PC-9 (cell line): ENCODE results near the gene TMEM184C. TPM values are rescaled to one million over a fixed set of nuclear protein-coding genes. Genes with fewer than 3 reads are reported as not detected.

Source experiments
- BruUV-seq: library from RNA; stranded (reverse); fragments of 400-500 nt; replicated peaks from 2 replicates; lab custom pipeline; 2021; lab: Mats Ljungman, UMichigan
- CTCF ChIA-PET: fragments of 300-600 bp; sonication (Branson Sonifier 250); formaldehyde crosslinking; loops from one replicate; lab custom pipeline; 2022; ENCODE audit warnings: antibody characterized with exemption; lab: Charles Lee
- POLR2A ChIA-PET: fragments of 300-600 bp; sonication (Branson Sonifier 250); formaldehyde crosslinking; loops from one replicate; lab custom pipeline; 2022; ENCODE audit warnings: antibody characterized with exemption; ENCODE audit not compliant: unreplicated experiment; lab: Charles Lee
- DNase-seq, 2 experiments: peaks; one replicate each; pipeline versions ENCODE4 v3.0.0 to v3.0.0-alpha.2; 2015 to 2022; ENCODE audit warnings: mixed read lengths in 1 of 2
- H2AFZ ChIP-seq: fragments of 200-600 bp; sonication (generic); 2 replicates; pipeline ENCODE4 v1.8.1; 2017; ENCODE audit warnings: antibody characterized with exemption
- H3F3A ChIP-seq: fragments of 200-600 bp; sonication (generic); 2 replicates; pipeline ENCODE4 v1.8.1; 2017; ENCODE audit warnings: antibody characterized with exemption, mild to moderate bottlenecking, low read depth; ENCODE audit not compliant: insufficient read depth
- H3K27ac ChIP-seq: fragments of 200-600 bp; sonication (generic); 2 replicates; pipeline ENCODE4 v1.6.1; 2016; ENCODE audit warnings: mixed run types
- H3K27me3 ChIP-seq: fragments of 200-600 bp; sonication (generic); 2 replicates; pipeline ENCODE4 v1.6.1; 2016; ENCODE audit warnings: low read depth, mixed run types; ENCODE audit not compliant: insufficient read depth
- H3K36me3 ChIP-seq: fragments of 200-600 bp; sonication (generic); 2 replicates; pipeline ENCODE4 v1.6.1; 2016; ENCODE audit warnings: low read depth, mixed run types
- H3K4me1 ChIP-seq: fragments of 200-600 bp; sonication (generic); replicated peaks from 2 replicates; pipeline ENCODE4 v1.6.1; 2016; ENCODE audit warnings: mixed run types; ENCODE audit not compliant: insufficient read depth
- H3K4me2 ChIP-seq: fragments of 200-600 bp; sonication (generic); 2 replicates; pipeline ENCODE4 v1.6.1; 2017; ENCODE audit warnings: mixed run types
- H3K4me3 ChIP-seq: fragments of 200-600 bp; sonication (generic); 2 replicates; pipeline ENCODE4 v1.6.1; 2016; ENCODE audit warnings: mixed run types
- H3K79me2 ChIP-seq: fragments of 200-600 bp; sonication (generic); 2 replicates; pipeline ENCODE4 v1.6.1; 2017; ENCODE audit warnings: low read depth, mixed run types
- H3K9me2 ChIP-seq: fragments of 200-600 bp; sonication (generic); 2 replicates; pipeline ENCODE4 v1.8.1; 2017; ENCODE audit warnings: mild to moderate bottlenecking; ENCODE audit not compliant: insufficient read depth
- H3K9me3 ChIP-seq: fragments of 200-600 bp; sonication (generic); 2 replicates; pipeline ENCODE4 v1.8.1; 2016; ENCODE audit warnings: low read depth; ENCODE audit not compliant: insufficient read depth
- H4K20me1 ChIP-seq: fragments of 200-600 bp; sonication (generic); 2 replicates; pipeline ENCODE4 v1.8.1; 2017; ENCODE audit not compliant: insufficient read depth
- CTCF ChIP-seq: fragments of 200-600 bp; sonication (generic); conservative IDR thresholded peaks from 2 replicates; pipeline ENCODE4 v1.6.1; 2017; ENCODE audit warnings: mixed run types, antibody characterized with exemption, mild to moderate bottlenecking, moderate library complexity
- EZH2 ChIP-seq: fragments of 200-600 bp; sonication (generic); IDR thresholded peaks from 2 replicates; pipeline ENCODE4 v1.8.0; 2017; ENCODE audit warnings: antibody characterized with exemption, low read depth
- intact Hi-C: fragments of 100-400 bp; cut with micrococcal nuclease; formaldehyde crosslinking; loops from one replicate; pipeline ENCODE4 v1.10.0; 2022; ENCODE audit not compliant: unreplicated experiment
- total RNA-seq: library from RNA; stranded (reverse); gene quantifications from 2 replicates; pipeline ENCODE4 v1.2.3, GENCODE V29; 2021

TMEM184C gene
- total RNA-seq, 1 experiment from 2014 or later = 40.4 TPM

- no peaks in the 10 kb centered on the region for H3K9me2 ChIP-seq
- no peak overlapping the region for H2AFZ ChIP-seq
- ChIA-PET POLR2A (no interaction called here), CTCF (no interaction called here)
- TF ChIP-seq CTCF = no peak
- no peak for TF ChIP-seq EZH2
- no peaks in the 10 kb centered on the region for H4K20me1 ChIP-seq
- no peak overlapping the region for H3K4me2 ChIP-seq
- no peak for DNase-seq
- H3K27me3 ChIP-seq = no peaks in the 10 kb centered on the region
- intact Hi-C loops = loop anchor here (5.0 kb wide), 1 partner anchor 229 kb away; no protein-coding TSS in a partner anchor
- BruUV-seq = no TSS peak
- no peaks in the 10 kb centered on the region; the same call in 1 of the 2 replicates for H3K36me3 ChIP-seq
- H3K79me2 ChIP-seq = no peaks in the 10 kb centered on the region
- H3K4me3 ChIP-seq = no peak overlapping the region
- no peaks in the 10 kb centered on the region for H3K9me3 ChIP-seq
- no peaks in the 10 kb centered on the region for H3F3A ChIP-seq
- no peak overlapping the region for H3K27ac ChIP-seq
- H3K4me1 ChIP-seq = no peaks in the 10 kb centered on the region
These were observed 21.2 kb downstream of the TMEM184C start for GRCh38 chr4:147638365-147638764.

GRCh38 chr4:147638942-147639341 lies 21.7 kb downstream of the TMEM184C start:
- no peak for DNase-seq
- no TSS peak for BruUV-seq
- intact Hi-C loops = loop anchor here (5.0 kb wide), 1 partner anchor 228 kb away; no protein-coding TSS in a partner anchor

GRCh38 chr4:147639388-147639787 lies 22.2 kb downstream of the TMEM184C start:
- H2AFZ ChIP-seq = no peak overlapping the region
- H3K4me1 ChIP-seq = no peaks in the 10 kb centered on the region
- no peaks in the 10 kb centered on the region for H3K9me2 ChIP-seq
- H3F3A ChIP-seq = no peaks in the 10 kb centered on the region
- no peak overlapping the region for H3K27ac ChIP-seq
- no peaks in the 10 kb centered on the region; the same call in 1 of the 2 replicates for H3K36me3 ChIP-seq
- no TSS peak for BruUV-seq
- no peaks in the 10 kb centered on the region for H3K79me2 ChIP-seq
- no peak overlapping the region for H3K4me3 ChIP-seq
- POLR2A ChIA-PET = no interaction called here
- H3K4me2 ChIP-seq = no peak overlapping the region
- no peaks in the 10 kb centered on the region for H4K20me1 ChIP-seq
- no peaks in the 10 kb centered on the region for H3K27me3 ChIP-seq
- no peak for DNase-seq
- CTCF ChIA-PET = interaction anchor here (0.8 kb wide), 1 partner anchor 228 kb away, joined by 4 read pairs; no protein-coding TSS in a partner anchor
- TF ChIP-seq CTCF = no peak
- TF ChIP-seq EZH2 = no peak
- no peaks in the 10 kb centered on the region for H3K9me3 ChIP-seq
- intact Hi-C loops = loop anchor here (5.0 kb wide), 1 partner anchor 228 kb away; no protein-coding TSS in a partner anchor

More at GRCh38 chr4:147638942-147639341, 21.7 kb downstream of the TMEM184C start:
- H3K4me2 ChIP-seq = no peak overlapping the region
- H3K9me3 ChIP-seq = no peaks in the 10 kb centered on the region
- no peaks in the 10 kb centered on the region for H3K4me1 ChIP-seq
- H3K79me2 ChIP-seq = no peaks in the 10 kb centered on the region
- TF ChIP-seq EZH2 (no peak), CTCF (no peak)
- no peak overlapping the region for H3K4me3 ChIP-seq
- no peaks in the 10 kb centered on the region; the same call in 1 of the 2 replicates for H3K36me3 ChIP-seq
- no peak overlapping the region for H2AFZ ChIP-seq
- no peaks in the 10 kb centered on the region for H3F3A ChIP-seq
- H3K27me3 ChIP-seq = no peaks in the 10 kb centered on the region
- H3K27ac ChIP-seq = no peak overlapping the region
- ChIA-PET CTCF (interaction anchor here (0.8 kb wide), 1 partner anchor 228 kb away, joined by 4 read pairs; no protein-coding TSS in a partner anchor), POLR2A (interaction anchor here (0.6 kb wide), 1 partner anchor 42 kb away, joined by 5 read pairs; no protein-coding TSS in a partner anchor)
- H4K20me1 ChIP-seq = no peaks in the 10 kb centered on the region
- no peaks in the 10 kb centered on the region for H3K9me2 ChIP-seq
